GM12873 (cell line): Measurements from ENCODE around the gene MS4A10.

Experiments
- CTCF ChIP-seq: IDR thresholded peaks from 2 replicates; pipeline ENCODE4 v1.5.1; 2012; ENCODE audit warnings: low read depth, mild to moderate bottlenecking, moderate library complexity, low read length, control low read depth; ENCODE audit not compliant: insufficient read depth; ENCODE audit errors: missing control alignments

MS4A10 gene

GRCh38 chr11:60791153-60791933 lies 6.2 kb downstream of the MS4A10 start:
- no peak for TF ChIP-seq CTCF

- no peak for TF ChIP-seq CTCF
These were observed 7.4 kb downstream of the MS4A10 start for GRCh38 chr11:60792521-60792920.

GRCh38 chr11:60795291-60795690 lies 10.2 kb downstream of the MS4A10 start:
- no peak for TF ChIP-seq CTCF

GRCh38 chr11:60797846-60798630 lies 12.9 kb downstream of the MS4A10 start:
- TF ChIP-seq CTCF: no peak

GRCh38 chr11:60798631-60799030 lies 13.5 kb downstream of the MS4A10 start:
- TF ChIP-seq CTCF: no peak

GRCh38 chr11:60801194-60801593 lies 16.1 kb downstream of the MS4A10 start:
- no peak for TF ChIP-seq CTCF

- TF ChIP-seq CTCF: no peak
These were observed 18.3 kb downstream of the MS4A10 start for GRCh38 chr11:60803273-60803936.
